GM20000 (cell line): ENCODE results near the gene COA4.

ENCODE experiments used
- DNase-seq: peaks from one replicate; pipeline ENCODE4 v3.0.0; 2012; ENCODE audit warnings: low spot score
- CTCF ChIP-seq: IDR thresholded peaks from 2 replicates; pipeline ENCODE4 v1.5.1; 2012; ENCODE audit warnings: mild to moderate bottlenecking, control low read depth; ENCODE audit errors: extremely low read depth, missing control alignments

Gene COA4

DNA sequence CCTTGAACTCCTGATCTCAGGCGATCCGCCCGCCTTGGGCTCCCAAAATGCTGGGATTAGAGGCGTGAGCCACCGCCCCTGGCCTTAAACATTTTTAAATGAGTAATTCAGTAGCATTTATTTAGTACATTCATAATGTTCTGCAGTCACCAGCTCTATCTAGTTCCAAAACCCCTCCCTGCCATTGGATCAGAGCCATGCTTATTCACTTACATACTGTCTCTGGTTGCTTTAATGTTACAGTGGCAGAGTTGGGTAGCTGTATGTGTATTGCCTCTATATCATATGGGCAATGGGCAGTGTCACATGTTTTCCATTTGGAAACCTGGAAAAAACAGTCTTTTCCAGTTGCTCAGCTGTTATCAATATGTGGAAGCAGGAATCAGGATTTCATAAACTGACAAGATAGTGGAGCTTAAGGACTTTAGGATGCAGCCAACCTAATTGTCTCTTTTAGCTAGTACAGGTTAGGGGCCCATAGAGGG lies 10.5 kb downstream of the COA4 start:
- TF ChIP-seq CTCF, result no peak
- no peak for DNase-seq

DNA sequence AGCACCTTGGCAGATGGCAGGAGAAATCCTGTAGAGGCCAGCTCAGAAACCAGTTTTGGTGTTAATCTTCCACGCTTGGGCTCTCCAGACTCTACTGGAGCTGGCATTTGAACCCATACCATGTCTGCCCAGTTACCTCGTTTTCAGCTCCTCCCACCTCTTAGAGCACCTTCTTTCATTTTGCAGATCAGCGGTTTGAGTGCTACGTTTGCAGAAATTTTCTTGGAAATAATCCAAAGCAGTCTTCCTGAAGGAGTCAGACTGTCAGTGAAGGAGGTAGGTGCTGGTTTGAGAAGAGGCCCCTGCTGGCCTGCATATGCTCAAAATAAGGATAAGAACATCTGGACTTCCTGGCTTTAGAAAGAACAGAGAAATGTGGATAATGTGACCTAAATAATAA lies 13.7 kb downstream of the COA4 start:
- no peak for DNase-seq
- no peak for TF ChIP-seq CTCF

- DNase-seq, result no peak
- TF ChIP-seq CTCF, result no peak
These were observed 16.4 kb downstream of the COA4 start for GRCh38 chr11:73860202-73860601.

DNA sequence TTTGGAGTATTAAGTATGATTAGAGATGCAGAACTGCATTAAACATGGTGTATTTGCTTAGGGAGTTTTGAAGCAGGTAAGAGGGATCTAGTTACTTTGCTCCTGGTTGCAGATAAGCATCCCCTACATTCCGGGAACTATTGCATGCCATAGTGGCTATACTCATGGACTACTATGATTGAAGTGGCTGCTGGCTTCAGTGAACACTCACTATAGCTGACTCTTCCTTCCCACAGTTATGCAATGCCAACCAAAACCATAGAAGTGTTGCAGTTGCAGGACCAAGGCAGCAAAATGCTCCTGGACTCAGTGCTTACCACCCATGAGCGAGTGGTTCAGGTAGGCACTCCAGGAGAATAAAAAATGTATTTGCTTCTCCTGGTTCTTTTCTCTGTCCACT lies 17.0 kb downstream of the COA4 start:
- DNase-seq, result no peak

DNA sequence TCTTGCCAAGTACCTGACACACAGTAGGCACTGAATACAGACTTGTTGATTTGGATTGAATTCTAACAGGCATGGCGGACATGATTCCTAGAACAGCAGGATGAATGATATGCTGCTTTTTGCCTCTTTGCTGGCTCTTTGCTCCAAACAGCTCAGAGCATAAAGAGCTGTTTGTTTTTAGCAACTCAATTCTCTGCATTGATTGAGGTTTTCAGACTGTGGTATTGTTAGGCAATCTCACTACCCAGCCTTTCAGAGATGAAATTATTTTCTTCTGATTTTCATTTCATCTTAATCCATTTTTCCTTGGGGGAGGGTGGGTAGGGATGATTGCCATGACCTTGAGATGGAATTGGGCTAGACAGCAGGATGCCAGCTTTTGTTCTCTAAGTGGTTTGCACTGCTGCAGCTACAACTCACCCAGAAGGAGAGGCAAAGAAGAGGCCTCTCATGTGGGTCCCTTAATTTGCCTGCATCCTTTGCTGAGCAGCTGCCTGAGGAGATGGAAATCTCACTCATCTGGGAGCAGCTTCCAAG lies 20.5 kb downstream of the COA4 start:
- DNase-seq, result no peak
- TF ChIP-seq CTCF, result no peak

More for the DNA sequence above, 17.0 kb downstream of the COA4 start:
- no peak for TF ChIP-seq CTCF

DNA sequence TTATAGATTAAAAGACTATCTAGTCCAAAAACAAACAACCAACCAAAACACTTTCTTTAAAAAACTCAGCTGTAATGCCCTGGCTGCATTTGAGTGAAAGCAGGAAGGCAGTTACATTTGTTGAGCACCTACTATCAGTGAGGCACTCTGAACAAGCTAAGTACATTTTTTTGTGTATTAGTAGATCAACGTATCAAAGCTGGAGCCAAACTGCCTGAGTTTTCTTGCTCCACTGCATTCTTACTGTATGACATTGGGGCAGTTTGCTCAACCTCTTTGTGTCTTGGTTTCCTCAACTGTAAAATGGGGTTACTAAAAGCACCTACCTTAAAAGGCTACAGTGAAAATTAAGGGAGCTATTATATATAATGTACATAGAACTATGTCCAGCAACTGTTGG lies 22.0 kb downstream of the COA4 start:
- no peak for TF ChIP-seq CTCF

DNA sequence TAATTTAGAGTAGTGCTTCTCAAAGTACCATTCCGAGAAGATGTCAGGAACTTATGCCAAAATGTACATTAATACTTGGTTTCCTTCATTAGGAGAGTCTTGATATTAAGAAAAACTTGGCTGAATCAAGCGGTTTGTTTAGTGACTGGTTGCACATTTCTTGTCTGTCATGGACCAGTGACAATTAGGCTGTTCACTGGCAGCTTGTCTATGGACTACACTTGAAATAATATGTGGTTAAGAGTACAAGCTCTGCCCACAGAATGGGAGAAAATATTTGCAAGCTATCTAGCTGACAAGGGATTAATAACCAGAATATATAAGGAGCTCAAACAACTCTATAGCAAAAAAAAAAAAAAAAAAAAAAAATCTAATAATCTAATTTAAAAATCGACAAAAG lies 24.6 kb downstream of the COA4 start:
- DNase-seq, result no peak
- TF ChIP-seq CTCF, result no peak

More for the DNA sequence above, 22.0 kb downstream of the COA4 start:
- DNase-seq, result no peak
